H9 (cell line): ENCODE results near the gene ERVK3-1. TPM values are rescaled to one million over a fixed set of nuclear protein-coding genes. Genes with fewer than 3 reads are reported as not detected.

ENCODE experiments used
- DNase-seq: peaks from one replicate; pipeline ENCODE4 v3.0.0-alpha.2; 2017
- H2AFZ ChIP-seq: one replicate; pipeline ENCODE4 v1.6.1; 2013; ENCODE audit warnings: mild to moderate bottlenecking, low read length, control low read depth, moderate library complexity
- H2AK5ac ChIP-seq: 2 replicates; pipeline ENCODE4 v1.6.1; 2013; ENCODE audit warnings: low read length, control low read depth, mixed read lengths; ENCODE audit not compliant: insufficient read length
- H2BK120ac ChIP-seq: one replicate; pipeline ENCODE4 v1.6.1; 2013; ENCODE audit warnings: low read depth, mild to moderate bottlenecking, low read length, control low read depth, inconsistent platforms; ENCODE audit not compliant: poor library complexity, severe bottlenecking
- H2BK12ac ChIP-seq: 2 replicates; pipeline ENCODE4 v1.6.1; 2013; ENCODE audit warnings: low read length, control low read depth, mixed read lengths, low read depth; ENCODE audit not compliant: insufficient read length
- H2BK15ac ChIP-seq: 2 replicates; pipeline ENCODE4 v1.6.1; 2013; ENCODE audit warnings: low read depth, low read length, control low read depth
- H2BK20ac ChIP-seq: one replicate; pipeline ENCODE4 v1.6.1; 2013; ENCODE audit warnings: low read depth, mild to moderate bottlenecking, low read length, control low read depth, inconsistent platforms; ENCODE audit not compliant: poor library complexity, severe bottlenecking
- H2BK5ac ChIP-seq: 2 replicates; pipeline ENCODE4 v1.6.1; 2013; ENCODE audit warnings: low read length, control low read depth, mixed read lengths; ENCODE audit not compliant: insufficient read length
- H3K14ac ChIP-seq: 2 replicates; pipeline ENCODE4 v1.6.1; 2013; ENCODE audit warnings: low read length, control low read depth; ENCODE audit not compliant: insufficient read depth
- H3K18ac ChIP-seq: 2 replicates; pipeline ENCODE4 v1.6.1; 2013; ENCODE audit warnings: low read depth, mild to moderate bottlenecking, mixed read lengths, low read length, control low read depth; ENCODE audit not compliant: insufficient read length
- H3K23ac ChIP-seq: 2 replicates; pipeline ENCODE4 v1.6.1; 2013; ENCODE audit warnings: low read length, control low read depth, mixed read lengths, low read depth; ENCODE audit not compliant: insufficient read length
- H3K23me2 ChIP-seq: 2 replicates; pipeline ENCODE4 v1.6.1; 2013; ENCODE audit warnings: low read depth, mild to moderate bottlenecking, mixed read lengths, low read length, control low read depth; ENCODE audit not compliant: insufficient read length, poor library complexity, severe bottlenecking
- H3K27ac ChIP-seq: 2 replicates; pipeline ENCODE4 v1.5.1; 2013; ENCODE audit warnings: low read length, control low read depth, mixed read lengths, low read depth; ENCODE audit not compliant: insufficient read length
- H3K27me3 ChIP-seq: 2 replicates; pipeline ENCODE4 v1.6.1; 2013; ENCODE audit warnings: low read length, control low read depth, inconsistent platforms; ENCODE audit not compliant: insufficient read depth
- H3K4ac ChIP-seq: 2 replicates; pipeline ENCODE4 v1.6.1; 2013; ENCODE audit warnings: low read depth, mild to moderate bottlenecking, control low read depth, inconsistent platforms, low read length, moderate library complexity
- H3K4me1 ChIP-seq: 2 replicates; pipeline ENCODE4 v1.6.1; 2013; ENCODE audit warnings: low read length, control low read depth, inconsistent platforms; ENCODE audit not compliant: insufficient read depth
- H3K4me2 ChIP-seq: 2 replicates; pipeline ENCODE4 v1.6.1; 2013; ENCODE audit warnings: low read length, control low read depth, mixed read lengths; ENCODE audit not compliant: insufficient read length, insufficient read depth
- H3K56ac ChIP-seq: 2 replicates; pipeline ENCODE4 v1.6.1; 2013; ENCODE audit warnings: low read depth, mild to moderate bottlenecking, mixed read lengths, low read length, control low read depth; ENCODE audit not compliant: insufficient read length
- H3K79me1 ChIP-seq: 2 replicates; pipeline ENCODE4 v1.6.1; 2013; ENCODE audit warnings: low read depth, mild to moderate bottlenecking, moderate library complexity, low read length, control low read depth, inconsistent platforms; ENCODE audit not compliant: insufficient read depth, poor library complexity, severe bottlenecking
- H3K79me2 ChIP-seq: 2 replicates; pipeline ENCODE4 v1.6.1; 2013; ENCODE audit warnings: low read length, control low read depth, inconsistent platforms; ENCODE audit not compliant: insufficient read depth
- H3K9ac ChIP-seq: 2 replicates; pipeline ENCODE4 v1.6.1; 2013; ENCODE audit warnings: low read length, control low read depth, mixed read lengths; ENCODE audit not compliant: insufficient read length; ENCODE audit errors: extremely low read depth
- H3K9me3 ChIP-seq: one replicate; pipeline ENCODE4 v1.6.1; 2013; ENCODE audit warnings: low read depth, low read length, inconsistent platforms; ENCODE audit not compliant: control insufficient read depth
- H3T11ph ChIP-seq: one replicate; pipeline ENCODE4 v1.6.1; 2013; ENCODE audit warnings: mild to moderate bottlenecking, low read length, control low read depth, inconsistent platforms
- H4K20me1 ChIP-seq: one replicate; pipeline ENCODE4 v1.6.1; 2013; ENCODE audit not compliant: control insufficient read depth, insufficient read length, insufficient read depth
- H4K5ac ChIP-seq: 2 replicates; pipeline ENCODE4 v1.6.1; 2013; ENCODE audit warnings: low read depth, mild to moderate bottlenecking, mixed read lengths, low read length, control low read depth; ENCODE audit not compliant: insufficient read length
- H4K8ac ChIP-seq: replicated peaks from 2 replicates; pipeline ENCODE4 v1.6.1; 2013; ENCODE audit warnings: low read length, control low read depth, mixed read lengths, low read depth; ENCODE audit not compliant: insufficient read length
- H4K91ac ChIP-seq: 2 replicates; pipeline ENCODE4 v1.6.1; 2013; ENCODE audit warnings: low read depth, mild to moderate bottlenecking, moderate library complexity, mixed read lengths, low read length, control low read depth; ENCODE audit not compliant: insufficient read length
- H3K27ac Mint-ChIP-seq, 3 experiments: 2 replicates in 2 of 3; 3 replicates in 1 of 3; pipeline ENCODE4 v1.8.0; 2020 to 2021; ENCODE audit warnings: mixed read lengths in 3 of 3, mild to moderate bottlenecking in 1 of 3, moderate library complexity in 1 of 3
- H3K27me3 Mint-ChIP-seq: 2 replicates; pipeline ENCODE4 v1.8.0; 2021; ENCODE audit warnings: low read depth, mild to moderate bottlenecking, moderate library complexity, mixed read lengths
- H3K36me3 Mint-ChIP-seq, 3 experiments: 2 replicates in 2 of 3; 3 replicates in 1 of 3; pipeline ENCODE4 v1.8.0; 2020 to 2021; ENCODE audit warnings: low read depth in 3 of 3, mixed read lengths in 3 of 3; ENCODE audit not compliant: insufficient read depth in 1 of 3
- H3K4me1 Mint-ChIP-seq, 2 experiments: 2 replicates each; pipeline ENCODE4 v1.8.0; 2020; ENCODE audit warnings: mixed read lengths in 2 of 2
- H3K4me3 Mint-ChIP-seq, 2 experiments: 2 replicates in 1 of 2; 3 replicates in 1 of 2; pipeline ENCODE4 v1.8.0; 2020 to 2021; ENCODE audit warnings: mild to moderate bottlenecking in 2 of 2, mixed read lengths in 2 of 2, moderate library complexity in 1 of 2
- H3K9me3 Mint-ChIP-seq, 2 experiments: 2 replicates in 1 of 2; 3 replicates in 1 of 2; pipeline ENCODE4 v1.8.0; 2020; ENCODE audit warnings: mild to moderate bottlenecking in 2 of 2, mixed read lengths in 2 of 2, moderate library complexity in 1 of 2
- CTCF ChIP-seq: fragments of 200-600 bp; sonication (generic); conservative IDR thresholded peaks from 3 replicates; pipeline ENCODE4 v1.8.0; 2021; ENCODE audit warnings: antibody characterized with exemption, mild to moderate bottlenecking
- WGBS: extraction: QIAGEN DNeasy Blood & Tissue Kit; methylation state at CpG from one replicate; pipeline ENCODE4 v1.1.7; 2013; ENCODE audit warnings: missing lambda C conversion rate, low lambda C conversion rate, mixed read lengths; ENCODE audit not compliant: insufficient read length; ENCODE audit errors: extremely low coverage; 5-methylcytosine and 5-hydroxymethylcytosine counted together
- total RNA-seq: library from RNA; stranded (reverse); gene quantifications from 2 replicates; pipeline ENCODE4 v1.2.1, GENCODE V29; 2021

The ERVK3-1 gene
- total RNA-seq, 1 experiment from 2014 or later, result 43.7 TPM

- WGBS, result no CpG with 5 or more reads among the region's 75 CpGs
- Mint-ChIP-seq H3K27me3 (no peaks in the 10 kb centered on the region), H3K4me1 (peaks cover 0 to 8% of the 10 kb centered on the region in 2 experiments; a peak in 3 of 4 replicates), H3K4me3 (no peak overlapping the region), H3K9me3 (no peaks in the 10 kb centered on the region), H3K36me3 (peaks cover 0 to 2% (median 0%) of the 10 kb centered on the region in 3 experiments; a peak in 2 of 7 replicates), H3K27ac (no peak overlapping the region; a peak in 1 of 7 replicates)
- no peaks in the 10 kb centered on the region for H4K20me1 ChIP-seq
- H3K56ac ChIP-seq, result no peak overlapping the region
- H2AFZ ChIP-seq, result no peak overlapping the region
- no peak overlapping the region for H4K91ac ChIP-seq
- H2BK5ac ChIP-seq, result no peak overlapping the region
- H2BK20ac ChIP-seq, result no peak overlapping the region
- TF ChIP-seq CTCF, result no peak
- no peak overlapping the region for H3K18ac ChIP-seq
- no peak overlapping the region for H3K27ac ChIP-seq
- no peak overlapping the region for H2AK5ac ChIP-seq
- H3K4me2 ChIP-seq, result no peak overlapping the region
- no peak overlapping the region for H2BK15ac ChIP-seq
- no peak overlapping the region for H3T11ph ChIP-seq
- peaks cover 3% of the 10 kb centered on the region for H3K23me2 ChIP-seq
- DNase-seq, result peak; percentile 45
- no peaks in the 10 kb centered on the region for H3K79me2 ChIP-seq
- no peaks in the 10 kb centered on the region for H3K9me3 ChIP-seq
- no peaks in the 10 kb centered on the region for H3K79me1 ChIP-seq
- H3K4me1 ChIP-seq, result no peaks in the 10 kb centered on the region
- H3K27me3 ChIP-seq, result no peaks in the 10 kb centered on the region
- H3K4ac ChIP-seq, result no peak overlapping the region
- no peak overlapping the region for H3K23ac ChIP-seq
- H4K8ac ChIP-seq, result no peak overlapping the region
- H2BK120ac ChIP-seq, result no peak overlapping the region
- no peak overlapping the region for H3K14ac ChIP-seq
- H3K9ac ChIP-seq, result no peak overlapping the region
- H2BK12ac ChIP-seq, result no peak overlapping the region
- H4K5ac ChIP-seq, result no peak overlapping the region
Measured at GRCh38 chr19:58356766-58357480, 51.7 kb downstream of the ERVK3-1 start.
